GM10847 (cell line): ENCODE results near the gene CFAP74.

Source experiments
- POLR2A ChIP-seq: IDR thresholded peaks from 2 replicates; pipeline ENCODE4 v1.6.1; 2011; ENCODE audit not compliant: insufficient read length; ENCODE audit errors: extremely low read depth

CFAP74 gene

DNA sequence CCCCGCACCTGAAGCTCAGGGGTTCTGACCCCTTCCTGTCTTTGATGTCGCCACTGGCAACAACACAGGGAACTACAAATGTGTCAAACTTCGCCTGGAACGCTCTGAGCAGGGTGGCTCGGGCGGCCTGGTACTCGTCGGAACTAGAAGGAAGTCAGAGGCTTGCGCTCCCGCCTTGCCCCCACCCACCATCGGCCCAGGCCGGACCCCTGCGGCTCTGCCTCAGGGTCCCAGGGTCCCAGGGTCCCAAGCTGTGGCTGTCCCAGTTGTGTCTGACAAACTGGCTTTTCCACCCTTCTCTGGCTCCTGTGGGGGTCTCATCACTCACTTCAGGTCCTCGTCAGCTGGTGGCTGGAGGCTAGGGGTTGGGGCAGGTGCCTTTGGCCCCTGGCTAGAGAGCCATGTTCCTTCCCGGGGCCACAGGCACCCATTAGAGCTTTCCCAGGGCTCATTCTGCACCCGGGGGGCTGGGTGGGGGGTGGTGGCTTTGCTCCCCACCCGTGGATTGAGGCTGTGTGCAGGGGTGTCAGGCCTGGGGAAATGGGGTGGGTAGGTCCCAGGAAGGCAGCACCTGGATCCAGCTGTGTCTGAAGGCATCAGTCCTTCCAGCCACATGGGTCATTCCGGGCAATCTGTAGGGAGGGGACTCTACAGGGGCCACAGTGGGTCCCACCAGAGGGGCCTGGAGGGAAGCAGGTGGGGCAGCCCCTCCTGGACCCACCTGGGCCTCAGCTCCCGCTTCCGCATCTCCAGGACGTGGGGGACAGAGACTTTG lies 76.5 kb downstream of the CFAP74 start:
- TF ChIP-seq POLR2A, result no peak

DNA sequence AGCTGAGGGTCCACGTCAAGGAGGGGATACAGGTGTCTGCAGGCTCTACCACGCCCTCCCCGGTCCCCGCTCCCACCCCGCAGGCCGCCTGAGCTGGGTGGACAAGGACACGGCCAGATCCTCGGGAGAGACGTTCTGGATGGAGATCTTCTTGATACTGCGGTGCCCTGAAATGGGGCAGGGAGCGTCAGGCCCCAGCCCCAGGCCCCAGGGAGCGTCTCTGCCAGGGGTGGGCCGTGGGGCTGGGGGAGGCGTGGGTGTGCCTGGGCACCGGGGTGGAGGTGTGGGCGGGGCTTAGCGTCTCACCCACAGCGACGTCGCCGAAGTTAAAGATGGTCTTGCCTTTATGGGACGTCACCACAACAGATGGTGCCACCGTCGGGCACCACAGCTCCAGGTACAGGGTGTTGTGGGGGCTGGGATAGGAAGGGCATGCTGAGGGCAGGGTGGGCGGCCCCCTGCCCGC lies 77.2 kb downstream of the CFAP74 start:
- no peak for TF ChIP-seq POLR2A

GRCh38 chr1:1925437-1926345 lies 77.9 kb downstream of the CFAP74 start:
- no peak for TF ChIP-seq POLR2A

GRCh38 chr1:1924849-1925248 lies 78.7 kb downstream of the CFAP74 start:
- TF ChIP-seq POLR2A, result no peak

DNA sequence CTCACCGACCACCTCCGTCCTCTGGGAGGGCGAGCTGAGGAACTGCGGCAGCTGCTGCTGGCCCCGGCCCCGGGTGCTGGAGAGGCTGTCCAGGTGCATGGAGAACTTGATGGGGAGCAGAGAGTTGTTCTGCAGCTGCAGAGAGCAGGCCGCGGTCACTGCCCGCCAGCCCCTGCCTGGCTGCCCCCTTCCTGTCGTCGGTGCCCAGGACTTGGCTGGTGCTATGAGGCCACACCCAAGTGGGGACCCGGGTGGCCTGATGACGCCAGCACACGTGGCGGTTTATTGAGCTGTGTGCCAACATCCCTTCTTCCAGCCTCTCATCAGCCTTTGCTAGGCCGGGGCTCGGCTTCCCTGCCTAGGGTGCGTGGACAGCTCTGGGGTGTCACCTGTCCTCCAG lies 79.2 kb downstream of the CFAP74 start:
- TF ChIP-seq POLR2A, result no peak

DNA sequence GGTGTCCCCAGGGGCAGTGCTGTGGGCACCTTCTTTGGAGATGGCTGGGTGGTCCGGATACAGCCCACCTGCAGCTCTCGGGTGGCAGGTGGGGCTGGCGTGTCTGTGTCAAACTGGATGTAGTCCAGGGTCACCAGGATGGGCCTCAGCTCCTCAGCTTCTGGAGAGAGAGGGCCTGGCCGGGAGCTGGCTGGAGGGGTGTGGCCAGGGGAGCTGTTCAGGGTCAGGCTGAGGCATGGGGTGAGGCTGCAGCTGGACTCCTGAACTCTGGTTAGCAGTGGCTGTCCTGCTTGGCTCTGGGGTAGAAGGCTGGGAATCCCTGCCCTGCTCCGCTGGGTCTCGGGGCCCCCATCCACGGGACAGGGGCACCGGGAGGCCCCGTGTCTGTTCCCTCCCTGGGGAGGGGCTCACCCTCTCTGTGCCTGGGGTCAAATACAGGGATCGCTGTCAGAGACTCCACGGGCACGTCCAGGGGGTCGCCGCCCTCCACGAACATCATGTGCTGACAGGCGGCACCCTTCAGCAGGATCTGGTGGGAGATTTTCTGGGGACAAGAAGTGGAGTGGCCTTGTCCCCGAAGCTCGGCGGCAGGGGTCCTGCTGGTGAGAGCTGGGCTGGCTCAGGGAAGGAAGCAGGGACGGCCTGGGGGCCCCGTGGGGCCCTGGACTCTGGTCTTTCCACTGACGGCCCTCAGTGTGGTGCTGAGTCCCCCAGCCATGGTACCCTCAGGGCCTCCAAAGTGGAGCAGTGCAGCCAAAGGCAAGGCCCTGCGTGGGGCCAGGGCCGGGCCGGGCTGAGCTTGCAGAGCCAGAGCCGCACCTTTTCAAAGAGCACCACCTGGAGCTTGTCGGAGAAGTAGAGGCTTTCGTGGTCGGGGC lies 80.4 kb downstream of the CFAP74 start:
- no peak for TF ChIP-seq POLR2A

DNA sequence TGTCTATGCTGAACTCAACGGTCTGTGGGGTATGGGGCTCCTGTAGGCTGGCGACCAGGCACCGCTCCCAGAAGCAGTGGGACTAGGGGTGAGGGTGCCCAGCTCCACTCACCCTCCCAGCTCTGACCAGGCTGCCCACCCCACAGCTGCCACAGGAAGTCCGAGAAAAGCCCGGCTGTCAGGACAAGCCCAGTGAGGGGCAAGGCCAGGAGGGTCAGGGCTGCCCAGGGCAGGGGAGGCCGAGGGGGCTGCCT lies 81.0 kb downstream of the CFAP74 start:
- no peak for TF ChIP-seq POLR2A

DNA sequence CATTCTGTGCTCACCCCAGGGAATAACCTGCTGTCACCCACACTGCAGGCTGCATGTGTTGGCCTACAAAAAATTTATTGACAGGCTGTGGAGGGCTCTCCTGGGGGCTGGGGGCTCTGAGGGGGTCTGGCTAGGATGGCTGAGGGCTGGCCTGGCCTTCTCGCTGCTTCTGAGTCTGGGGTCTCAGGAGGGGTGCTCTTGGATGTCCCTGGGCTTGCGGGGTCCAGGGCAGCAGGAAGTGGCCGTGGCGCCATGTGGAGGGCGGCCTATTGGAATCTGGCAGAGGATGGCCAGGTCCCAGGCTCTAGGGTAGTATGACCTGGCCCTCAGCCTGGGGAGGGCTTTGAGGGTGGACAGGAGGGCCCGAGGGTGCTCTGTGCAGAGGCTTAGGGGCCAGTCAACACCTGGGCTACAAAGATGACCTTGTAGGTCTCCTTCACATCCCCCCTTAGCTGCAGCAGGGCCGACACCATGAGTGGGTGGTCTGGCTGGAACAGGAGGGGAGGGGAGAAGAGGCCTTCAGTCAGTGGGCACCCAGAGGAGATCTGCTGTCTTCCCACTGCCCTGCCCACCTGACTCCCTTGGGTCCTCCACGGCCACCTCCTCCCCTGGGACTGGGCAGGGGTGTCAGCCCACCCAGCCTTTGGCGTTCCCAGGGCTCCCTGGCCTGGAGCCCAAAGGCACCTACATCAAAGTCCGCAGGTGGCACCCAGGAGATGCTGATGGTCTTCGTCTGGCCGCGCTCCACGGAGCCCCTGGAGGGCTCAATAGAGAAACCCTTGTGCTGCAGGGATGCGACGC lies 81.5 kb downstream of the CFAP74 start:
- no peak for TF ChIP-seq POLR2A

- TF ChIP-seq POLR2A, result no peak
These were observed 82.1 kb downstream of the CFAP74 start for GRCh38 chr1:1921459-1921862.

GRCh38 chr1:1920608-1921458 lies 82.8 kb downstream of the CFAP74 start:
- TF ChIP-seq POLR2A, result no peak

DNA sequence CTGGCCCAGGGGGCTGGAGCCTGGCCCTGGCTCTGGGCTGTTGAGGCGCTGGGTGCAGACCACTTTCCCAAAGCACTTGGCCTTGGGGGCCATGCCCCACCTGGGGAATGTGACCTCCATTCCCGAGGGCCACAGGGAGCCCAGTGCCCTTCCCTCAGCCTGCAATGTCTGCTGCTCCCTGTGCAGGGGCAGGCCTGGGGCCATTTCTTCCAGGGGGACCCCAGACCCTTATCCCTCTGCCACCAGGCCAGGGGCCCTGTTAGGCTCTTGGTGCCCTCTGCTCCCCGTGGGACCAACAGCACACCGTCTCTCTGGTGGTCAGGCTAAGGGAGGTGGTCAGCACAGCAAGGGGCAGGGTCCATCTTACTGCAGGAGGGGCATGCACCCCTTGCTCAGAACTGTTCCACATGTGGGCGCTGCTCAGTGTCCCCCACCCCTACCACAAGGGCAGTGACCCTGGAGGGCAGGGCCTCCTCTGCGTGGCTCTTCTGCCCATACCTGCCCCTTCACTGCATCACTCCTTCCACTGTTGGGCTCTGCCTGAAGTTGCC lies 83.5 kb downstream of the CFAP74 start:
- TF ChIP-seq POLR2A, result no peak

DNA sequence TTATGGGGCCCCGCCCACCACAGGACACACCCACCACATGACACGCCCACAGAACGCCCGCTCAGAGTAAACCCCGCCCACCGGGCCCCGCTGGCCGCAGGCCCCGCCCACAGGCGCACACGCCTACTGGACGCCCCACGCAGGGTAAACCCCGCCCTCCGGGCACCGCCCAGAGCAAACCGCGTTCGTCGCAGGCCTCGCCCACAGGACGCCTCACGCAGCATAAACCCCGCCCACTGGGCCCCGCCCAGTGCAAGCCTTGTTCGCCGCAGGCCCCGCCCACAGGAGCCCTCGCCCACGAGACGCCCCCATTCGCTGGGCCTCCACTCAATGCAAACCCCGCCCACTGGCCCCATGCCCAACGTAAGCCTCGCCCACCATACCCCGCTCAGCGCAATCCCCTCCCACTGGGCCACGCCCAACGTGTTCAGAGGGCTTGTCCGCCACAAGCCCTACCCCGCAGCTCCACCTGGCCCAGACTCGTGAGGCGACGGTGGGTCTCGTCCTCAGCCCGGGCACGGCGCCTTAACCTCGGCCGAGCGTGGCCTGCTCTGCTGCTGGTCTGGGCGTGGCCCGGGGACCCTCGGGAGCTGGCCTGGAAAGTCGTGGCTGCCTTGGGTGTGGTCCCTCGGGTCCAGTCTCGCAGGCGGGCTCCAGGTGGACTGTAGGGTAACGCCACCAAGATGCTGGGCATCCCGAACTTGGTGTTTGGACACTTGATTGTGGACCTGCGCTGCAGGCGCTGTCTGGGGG lies 84.1 kb downstream of the CFAP74 start:
- no peak for TF ChIP-seq POLR2A

- TF ChIP-seq POLR2A, result no peak
These were observed 84.7 kb downstream of the CFAP74 start, which contains the start of gene TMEM52 for GRCh38 chr1:1918901-1919303. TSS of gene TMEM52 (minus strand) at chr1:1919279. CDS start at chr1:1919265, 14 bp downstream.
